Prostate gland (tissue), 2 donors: ENCODE measurements around the gene NES.

Experiments
- POLR2A ChIP-seq: fragments of 450-650 bp; IDR thresholded peaks from one replicate; pipeline ENCODE4 v1.6.1; 2016; ENCODE audit warnings: antibody characterized with exemption, mild to moderate bottlenecking
- TF ChIP-seq, protein P1 (sequence below), 4 experiments: fragments of 200-600 bp in 2 of 4; fragments of 450-650 bp in 2 of 4; sonication (generic) in 2 of 4; IDR thresholded peaks; 1 replicate in 3 of 4; 2 replicates in 1 of 4; pipeline ENCODE4 v1.5.1; 2016 to 2019; ENCODE audit warnings: antibody characterized with exemption in 4 of 4, mild to moderate bottlenecking in 2 of 4, moderate library complexity in 2 of 4

GRCh38 chr1:156652992-156653355, 24.2 kb downstream of the NES start:
- TF ChIP-seq, protein P1, sequence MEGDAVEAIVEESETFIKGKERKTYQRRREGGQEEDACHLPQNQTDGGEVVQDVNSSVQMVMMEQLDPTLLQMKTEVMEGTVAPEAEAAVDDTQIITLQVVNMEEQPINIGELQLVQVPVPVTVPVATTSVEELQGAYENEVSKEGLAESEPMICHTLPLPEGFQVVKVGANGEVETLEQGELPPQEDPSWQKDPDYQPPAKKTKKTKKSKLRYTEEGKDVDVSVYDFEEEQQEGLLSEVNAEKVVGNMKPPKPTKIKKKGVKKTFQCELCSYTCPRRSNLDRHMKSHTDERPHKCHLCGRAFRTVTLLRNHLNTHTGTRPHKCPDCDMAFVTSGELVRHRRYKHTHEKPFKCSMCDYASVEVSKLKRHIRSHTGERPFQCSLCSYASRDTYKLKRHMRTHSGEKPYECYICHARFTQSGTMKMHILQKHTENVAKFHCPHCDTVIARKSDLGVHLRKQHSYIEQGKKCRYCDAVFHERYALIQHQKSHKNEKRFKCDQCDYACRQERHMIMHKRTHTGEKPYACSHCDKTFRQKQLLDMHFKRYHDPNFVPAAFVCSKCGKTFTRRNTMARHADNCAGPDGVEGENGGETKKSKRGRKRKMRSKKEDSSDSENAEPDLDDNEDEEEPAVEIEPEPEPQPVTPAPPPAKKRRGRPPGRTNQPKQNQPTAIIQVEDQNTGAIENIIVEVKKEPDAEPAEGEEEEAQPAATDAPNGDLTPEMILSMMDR (IDR thresholded peaks at IDR 0.05): no peak
- TF ChIP-seq POLR2A: no peak
